HG03457 (cell line): Measurements from ENCODE around the gene UPB1.
"Not testable (repeated sequence)": the region's sequence is repeated elsewhere in the genome, so short reads cannot be mapped to it uniquely, and the experiment has no call there.

ENCODE experiments used
- ATAC-seq: cut with Tn5 transposase; IDR thresholded peaks from one replicate; pipeline ENCODE4 v1.9.1; 2021; ENCODE audit warnings: moderate number of reproducible peaks; ENCODE audit not compliant: unreplicated experiment

UPB1 gene

DNA sequence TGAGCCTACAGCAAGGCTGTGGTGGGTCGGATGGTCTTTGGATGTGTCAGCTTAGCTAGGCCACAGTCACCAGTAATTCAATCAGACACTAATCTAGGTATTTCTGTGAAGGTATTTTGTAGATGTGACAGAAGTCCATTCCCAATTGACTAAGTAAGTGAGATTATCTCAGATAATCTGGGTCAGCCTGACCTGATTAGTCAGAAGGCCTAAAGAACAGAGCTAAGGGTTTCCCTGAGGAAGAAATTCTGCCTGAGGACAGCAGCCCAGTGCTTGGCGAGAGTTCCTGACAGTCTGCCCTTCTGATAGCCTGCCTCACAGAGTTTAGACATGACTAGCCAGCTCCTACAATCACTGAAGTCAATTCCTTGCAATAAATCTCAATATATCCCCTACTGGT lies 31.1 kb downstream of the UPB1 start:
- no peak for ATAC-seq

DNA sequence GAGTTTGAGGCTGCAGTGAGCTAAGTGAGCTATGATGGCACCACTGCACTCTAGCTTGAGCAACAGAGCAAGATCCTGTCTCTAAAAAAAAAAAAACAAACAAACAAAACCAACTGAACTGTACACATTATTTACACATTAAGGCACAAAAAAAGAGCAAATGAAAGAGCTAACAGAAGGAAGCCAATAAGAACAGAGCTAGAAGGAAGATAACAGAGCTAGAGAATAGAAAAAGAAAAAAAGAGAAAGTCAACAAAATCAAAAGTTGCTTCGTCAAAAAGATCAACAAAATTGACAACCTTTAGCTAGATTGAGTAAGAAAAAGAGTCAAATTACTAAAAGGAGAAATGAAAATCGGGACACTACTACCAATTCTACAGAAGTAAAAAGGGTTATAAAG lies 34.8 kb downstream of the UPB1 start:
- ATAC-seq: no peak

DNA sequence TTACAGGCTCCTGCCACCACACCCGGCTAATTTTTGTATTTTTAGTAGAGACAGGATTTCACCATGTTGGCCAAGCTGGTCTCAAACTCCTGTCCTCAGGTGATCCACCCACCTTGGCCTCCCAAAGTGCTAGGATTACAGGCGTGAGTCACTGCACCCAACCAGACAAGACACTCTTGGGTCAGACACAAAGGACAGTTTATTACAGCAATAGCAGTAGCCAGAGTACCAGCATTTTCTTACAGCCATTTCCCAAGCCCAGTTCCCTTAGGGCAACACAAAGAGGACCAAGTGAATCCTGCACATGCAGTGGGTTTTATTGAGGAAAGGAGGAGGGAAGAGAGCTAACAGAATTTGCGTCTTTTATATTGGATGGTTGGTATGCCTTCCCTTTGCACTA lies 35.8 kb downstream of the UPB1 start:
- ATAC-seq: not testable (repeated sequence)

DNA sequence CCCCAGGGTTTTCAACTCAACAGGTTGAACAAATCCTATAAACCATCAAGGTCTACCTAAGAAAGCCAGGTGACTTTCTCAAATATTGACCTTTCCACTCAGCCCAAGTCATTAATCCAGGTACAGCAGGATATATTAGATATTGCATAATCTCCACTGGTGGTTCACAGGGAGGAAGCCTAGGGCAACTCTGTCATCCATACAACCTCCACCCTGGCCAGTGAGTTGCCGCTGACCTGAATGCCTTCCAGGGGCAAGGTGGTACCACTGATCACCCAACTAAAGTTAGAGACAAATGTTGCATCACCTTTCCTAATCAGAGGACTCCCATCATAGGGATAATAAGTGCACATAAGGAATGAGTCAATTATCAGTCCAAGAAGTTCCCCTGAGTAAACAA lies 36.9 kb downstream of the UPB1 start:
- no peak for ATAC-seq

DNA sequence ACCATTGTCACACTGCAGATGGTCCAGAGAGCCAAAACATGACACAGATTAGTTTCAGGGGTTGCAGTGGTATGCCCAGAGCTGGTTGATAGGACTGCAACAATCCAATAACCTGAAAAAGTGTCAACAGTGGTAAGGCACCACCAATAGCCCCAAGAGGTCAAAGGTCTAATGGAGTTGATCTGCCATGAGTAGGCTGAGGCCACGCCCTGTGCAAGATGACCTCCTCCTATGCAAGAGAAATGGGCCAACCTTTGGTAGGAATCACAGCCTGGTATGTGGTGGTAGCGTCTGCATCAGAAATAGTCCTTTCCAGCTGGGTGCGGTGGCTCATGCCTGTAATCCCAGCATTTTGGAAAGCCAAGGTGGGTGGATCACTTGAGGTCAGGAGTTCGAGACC lies 40.2 kb downstream of the UPB1 start:
- no peak for ATAC-seq

DNA sequence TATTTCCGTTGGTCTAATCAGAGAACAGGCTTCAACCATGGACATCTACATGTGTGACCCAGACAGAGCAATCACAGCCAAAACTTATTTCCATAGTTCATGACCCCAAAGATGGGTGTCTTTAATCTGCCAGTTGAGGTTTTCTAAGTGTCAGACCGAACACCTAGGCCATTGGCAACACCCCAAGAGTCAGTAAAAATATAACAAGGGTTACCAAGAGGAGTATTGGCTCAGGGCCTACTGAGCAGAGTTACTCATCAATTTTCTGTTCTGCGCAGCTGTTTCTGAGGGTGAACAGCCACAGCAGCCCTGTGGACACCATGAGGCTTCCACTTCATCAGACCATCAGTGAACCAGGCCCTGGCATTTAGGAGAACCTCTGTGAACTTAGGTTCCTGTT lies 41.0 kb downstream of the UPB1 start:
- no peak for ATAC-seq

DNA sequence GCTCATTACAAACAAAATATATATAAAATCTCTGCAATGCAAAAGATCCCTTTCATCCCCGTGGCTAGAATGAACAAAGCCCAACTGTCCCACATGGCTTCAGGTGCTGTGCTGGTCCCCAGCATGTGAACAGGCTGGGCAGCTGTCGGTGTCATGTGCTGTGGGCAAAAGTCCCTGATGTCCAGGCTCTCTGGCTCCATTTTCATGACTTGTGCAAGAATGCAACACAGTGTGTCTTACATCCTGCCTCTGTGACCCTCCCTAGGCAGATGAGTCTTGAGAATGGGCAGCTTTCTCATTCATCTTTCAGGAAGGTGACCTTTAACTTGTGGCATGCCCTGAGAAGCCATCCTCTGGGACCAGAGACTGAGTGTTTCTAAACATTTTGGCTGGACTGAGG lies 45.3 kb downstream of the UPB1 start:
- ATAC-seq: no peak

DNA sequence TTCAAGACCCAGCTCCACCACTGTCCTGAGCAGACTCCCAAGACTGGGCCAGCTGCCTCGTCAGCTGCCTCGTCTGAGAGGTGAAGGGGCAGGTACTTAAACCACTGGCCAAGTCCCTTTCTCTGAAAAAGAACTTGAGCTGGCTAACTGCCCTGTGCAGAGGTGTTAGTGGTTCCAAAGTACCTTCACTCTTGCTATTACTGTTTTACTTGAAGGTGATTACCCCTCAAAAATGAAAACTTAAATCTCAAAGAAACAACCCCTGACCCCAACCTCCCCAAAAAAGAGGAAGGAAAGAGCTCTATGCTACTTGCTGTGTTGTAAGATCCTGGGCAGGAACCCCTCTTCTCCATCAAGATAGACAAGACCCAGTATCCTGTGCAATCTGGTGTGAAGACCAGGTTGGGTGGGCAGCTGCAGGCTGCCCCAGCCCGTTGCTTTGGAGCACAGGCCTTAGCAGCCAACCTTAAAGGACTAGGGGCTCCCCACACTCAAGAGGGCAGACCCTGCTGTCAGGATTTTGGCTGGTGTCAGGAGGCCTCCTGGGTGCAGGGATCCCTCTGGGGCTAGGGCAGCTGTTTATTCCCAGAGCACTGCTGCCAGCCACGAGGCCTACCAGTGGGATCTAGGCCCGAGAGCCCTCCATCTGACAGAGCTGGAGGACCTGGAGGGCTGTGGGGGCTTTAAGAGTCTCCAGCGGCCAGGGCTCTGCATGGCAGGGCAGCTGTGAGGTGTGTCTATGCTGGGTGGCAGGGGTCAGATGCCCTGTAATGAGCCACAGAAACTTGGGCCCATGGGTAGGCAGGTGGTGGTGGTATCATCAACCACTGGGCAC lies 46.8 kb downstream of the UPB1 start:
- no peak for ATAC-seq

DNA sequence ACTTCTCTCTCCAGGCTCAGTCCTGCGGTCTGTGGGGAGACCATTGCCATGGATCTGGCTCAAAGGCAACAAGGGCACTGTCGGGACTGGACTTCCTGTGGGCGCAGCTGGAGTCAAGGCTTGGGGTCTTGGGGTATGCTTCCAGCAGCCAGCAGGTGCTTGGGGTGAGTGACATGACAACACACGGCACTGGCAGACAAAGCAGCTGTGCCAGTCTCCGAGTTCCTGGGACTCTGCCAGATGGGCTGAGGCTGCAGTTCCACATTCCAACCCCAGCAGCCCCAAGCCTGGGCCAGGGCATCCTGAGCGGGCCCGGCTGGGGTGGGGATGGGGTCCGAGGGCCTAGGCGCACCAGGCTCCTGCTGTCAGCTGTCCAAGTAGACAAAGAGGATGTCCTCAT lies 47.5 kb downstream of the UPB1 start:
- ATAC-seq: no peak

DNA sequence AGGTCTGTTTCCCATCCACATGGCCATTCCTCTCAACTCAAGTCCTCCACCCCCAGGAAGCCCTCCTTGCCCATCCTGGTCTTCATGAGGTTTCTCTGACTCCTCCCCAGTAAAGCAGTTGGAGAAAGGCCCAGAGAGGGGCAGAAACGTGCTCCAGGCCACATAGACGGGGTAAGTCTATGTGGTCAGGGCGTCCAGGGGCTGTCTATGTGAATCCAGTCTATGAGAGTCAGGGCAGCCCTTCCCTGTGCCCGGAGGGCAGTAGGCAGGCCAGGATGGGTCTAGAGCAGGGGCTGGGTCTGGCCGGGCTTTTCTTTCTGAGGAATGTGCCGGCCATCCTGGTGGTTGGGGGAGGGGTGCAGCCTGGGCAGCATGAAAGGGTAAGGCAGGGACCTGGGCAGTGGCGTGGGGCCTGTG lies 48.1 kb downstream of the UPB1 start:
- no peak for ATAC-seq

DNA sequence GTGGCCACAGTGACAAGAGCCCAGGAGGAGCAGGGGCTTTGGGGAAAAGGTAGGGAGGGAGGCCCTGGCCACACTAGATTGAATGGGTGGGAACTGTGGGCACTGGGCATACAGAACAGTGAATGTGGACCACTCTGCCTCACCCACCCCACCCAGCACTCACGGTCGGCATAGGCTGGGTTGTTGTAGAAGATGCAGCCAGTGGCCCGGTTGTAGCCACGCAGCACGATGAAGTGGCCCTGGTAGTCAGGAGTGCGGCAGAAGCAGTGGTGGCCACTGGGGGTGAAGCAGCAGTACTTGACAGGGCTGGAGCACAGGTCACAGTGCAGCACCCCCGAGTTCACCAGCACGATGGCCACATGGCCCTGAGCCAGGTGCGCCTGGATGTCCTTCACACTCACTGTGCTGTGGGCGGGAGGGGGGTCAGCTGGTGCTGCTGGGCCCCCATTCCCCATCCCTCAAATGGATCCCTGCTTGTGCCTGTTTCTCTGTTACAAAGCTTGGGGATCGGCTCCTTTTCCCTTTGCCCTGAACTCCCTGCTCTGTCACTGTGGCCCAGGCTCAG lies 48.6 kb downstream of the UPB1 start:
- no peak for ATAC-seq

DNA sequence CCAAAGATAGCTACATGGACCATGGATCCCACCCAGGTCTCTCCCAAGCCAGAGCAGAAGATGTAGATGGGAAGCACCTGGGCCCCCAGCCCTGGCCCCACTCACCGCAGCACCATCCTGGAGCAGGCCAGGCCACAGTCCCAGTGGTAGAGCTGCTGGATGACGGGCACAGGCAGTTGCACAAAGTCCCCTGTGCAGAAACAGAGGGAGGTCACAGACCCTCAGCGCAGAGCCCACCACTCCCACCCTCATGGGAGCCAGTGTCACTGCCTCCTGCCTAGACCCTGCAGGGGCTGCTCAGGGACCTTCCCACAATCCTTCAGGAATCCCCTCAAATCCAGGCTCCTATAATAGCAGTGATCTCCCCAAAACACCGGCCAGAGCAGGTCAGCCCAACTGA lies 53.7 kb downstream of the UPB1 start:
- no peak for ATAC-seq

DNA sequence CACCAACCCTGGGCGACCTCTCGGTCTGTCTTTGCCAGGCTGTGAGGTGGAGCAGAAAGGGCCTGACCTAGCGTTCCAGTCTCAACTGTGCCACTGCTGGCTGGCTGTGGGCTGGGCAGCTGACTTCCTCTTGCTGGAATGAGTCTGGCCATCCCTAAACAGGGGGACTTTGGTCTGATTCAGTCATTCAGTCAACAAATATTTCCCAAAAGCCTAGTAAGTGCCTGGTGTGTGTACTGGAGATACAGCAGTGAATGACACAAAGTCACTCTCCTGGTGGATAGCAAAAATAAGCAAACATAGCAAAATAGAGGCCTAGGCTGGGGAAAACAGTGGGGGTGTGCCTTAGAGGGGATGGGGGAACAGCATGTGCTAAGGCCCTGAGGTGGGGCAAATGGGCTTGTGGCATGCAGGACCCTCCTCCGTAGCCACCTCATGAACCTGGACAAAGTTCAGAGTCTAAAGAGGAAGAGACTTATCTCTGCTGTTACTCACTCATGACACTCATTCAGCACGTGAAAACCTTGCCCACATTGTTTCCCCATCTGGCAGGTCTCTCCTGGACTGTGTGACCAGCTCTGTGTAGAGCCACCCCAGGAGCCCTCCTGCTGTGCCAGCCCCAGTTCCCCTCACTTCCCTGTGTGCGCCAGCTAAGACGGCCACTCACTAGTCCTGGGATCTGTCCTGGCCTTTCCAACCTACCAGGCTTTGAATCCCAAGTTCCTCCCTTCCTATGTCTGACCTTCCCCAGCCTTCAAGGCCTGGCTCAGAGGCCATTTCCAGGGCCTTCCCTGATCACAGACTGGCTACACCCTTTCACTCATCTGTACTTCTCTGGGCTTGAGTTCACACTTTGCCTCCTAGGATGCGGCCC lies 55.1 kb downstream of the UPB1 start:
- no peak for ATAC-seq

DNA sequence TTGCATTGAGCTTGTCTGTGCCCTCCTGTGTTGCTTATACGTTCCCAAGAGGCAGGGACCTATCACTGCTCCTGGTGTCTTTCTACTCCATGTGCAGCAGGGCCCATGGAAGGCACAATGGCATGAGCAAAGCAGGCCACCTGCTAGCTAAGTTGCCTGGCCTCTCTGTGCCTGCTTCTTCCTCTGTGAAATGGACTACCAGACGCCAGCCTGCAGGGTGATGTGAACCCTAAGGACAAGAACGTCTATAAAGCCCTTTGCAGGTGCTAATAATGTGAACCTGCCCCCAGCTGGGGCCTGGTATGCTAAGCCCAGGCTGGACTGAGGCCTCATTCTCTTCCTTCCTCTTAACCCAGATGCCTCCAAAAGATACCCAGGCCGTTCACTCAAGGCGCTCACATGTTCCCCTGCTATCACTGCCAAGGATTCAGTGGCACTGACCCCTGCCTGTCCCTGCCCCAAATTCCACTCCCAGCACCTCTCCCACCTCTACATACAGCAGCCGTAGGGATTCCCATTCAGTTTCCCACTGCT lies 55.8 kb downstream of the UPB1 start:
- ATAC-seq: no peak

DNA sequence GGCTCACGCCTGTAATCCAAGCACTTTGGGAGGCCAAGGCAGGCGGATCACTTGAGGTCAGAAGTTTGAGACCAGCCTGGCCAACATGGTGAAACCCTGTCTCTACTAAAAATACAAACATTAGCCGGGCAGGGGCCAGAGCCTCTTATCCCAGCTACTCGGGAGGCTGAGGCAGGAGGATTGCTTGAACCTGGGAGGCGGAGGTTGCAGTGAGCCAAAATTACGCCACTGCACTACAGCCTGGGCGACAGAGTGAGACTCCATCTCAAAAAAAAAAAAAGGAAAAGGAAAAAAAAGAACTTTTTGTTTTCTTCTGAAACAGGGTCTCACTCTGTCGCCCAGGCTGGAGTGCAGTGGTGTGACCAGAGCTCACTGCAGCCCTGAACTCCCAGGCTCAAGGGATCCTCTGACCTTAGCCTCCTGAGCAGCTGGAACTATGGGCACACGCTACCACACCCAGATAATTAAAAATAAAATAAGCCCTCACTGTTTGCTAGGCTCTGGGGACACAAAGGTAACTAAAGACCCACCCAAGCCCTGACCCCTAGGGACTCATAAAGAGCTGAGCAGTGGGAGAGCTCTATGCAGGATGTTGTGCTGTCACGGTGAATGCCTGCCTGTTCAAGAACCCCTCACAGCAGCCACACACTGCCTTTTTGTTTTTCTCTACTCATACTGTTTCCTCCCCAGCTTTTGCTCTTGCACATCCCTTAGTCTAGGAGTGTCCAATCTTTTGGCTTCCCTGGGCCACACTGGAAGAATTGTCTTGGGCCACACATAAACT lies 57.6 kb downstream of the UPB1 start:
- ATAC-seq: not testable (repeated sequence)

DNA sequence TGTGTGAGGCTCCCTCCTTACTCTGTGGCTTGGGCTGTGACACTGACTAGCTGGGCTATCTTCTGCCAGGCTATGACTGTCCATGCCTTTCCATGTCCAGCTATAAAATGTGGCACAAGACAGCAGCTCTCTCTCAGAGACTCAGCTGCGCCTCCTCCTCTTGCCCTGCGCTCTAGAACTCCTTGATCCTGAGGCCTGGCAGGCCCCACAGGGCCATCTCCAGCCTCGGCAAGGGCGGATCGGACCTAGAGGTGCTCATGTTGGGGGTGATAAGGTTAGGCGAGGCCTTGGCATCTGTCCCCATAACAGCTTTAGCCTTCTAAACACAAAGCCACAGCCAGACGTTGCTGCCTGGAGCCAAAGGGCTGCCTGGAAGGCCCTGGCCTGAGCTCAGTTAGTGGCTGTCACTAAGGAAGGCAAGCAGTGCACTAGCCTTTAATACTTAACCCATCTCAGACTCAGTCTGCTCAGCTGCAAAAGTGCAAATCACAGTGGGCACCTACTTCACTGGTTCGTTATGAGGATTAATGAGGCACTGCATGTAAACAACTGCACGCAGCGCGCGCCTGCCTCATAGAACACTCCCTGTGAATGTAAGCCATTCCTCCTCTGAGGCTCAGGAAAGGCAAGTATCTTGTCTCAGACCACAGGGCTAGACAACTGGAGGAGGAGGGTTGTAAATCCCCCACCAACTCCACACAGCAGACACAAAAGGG lies 58.6 kb downstream of the UPB1 start:
- ATAC-seq: no peak

DNA sequence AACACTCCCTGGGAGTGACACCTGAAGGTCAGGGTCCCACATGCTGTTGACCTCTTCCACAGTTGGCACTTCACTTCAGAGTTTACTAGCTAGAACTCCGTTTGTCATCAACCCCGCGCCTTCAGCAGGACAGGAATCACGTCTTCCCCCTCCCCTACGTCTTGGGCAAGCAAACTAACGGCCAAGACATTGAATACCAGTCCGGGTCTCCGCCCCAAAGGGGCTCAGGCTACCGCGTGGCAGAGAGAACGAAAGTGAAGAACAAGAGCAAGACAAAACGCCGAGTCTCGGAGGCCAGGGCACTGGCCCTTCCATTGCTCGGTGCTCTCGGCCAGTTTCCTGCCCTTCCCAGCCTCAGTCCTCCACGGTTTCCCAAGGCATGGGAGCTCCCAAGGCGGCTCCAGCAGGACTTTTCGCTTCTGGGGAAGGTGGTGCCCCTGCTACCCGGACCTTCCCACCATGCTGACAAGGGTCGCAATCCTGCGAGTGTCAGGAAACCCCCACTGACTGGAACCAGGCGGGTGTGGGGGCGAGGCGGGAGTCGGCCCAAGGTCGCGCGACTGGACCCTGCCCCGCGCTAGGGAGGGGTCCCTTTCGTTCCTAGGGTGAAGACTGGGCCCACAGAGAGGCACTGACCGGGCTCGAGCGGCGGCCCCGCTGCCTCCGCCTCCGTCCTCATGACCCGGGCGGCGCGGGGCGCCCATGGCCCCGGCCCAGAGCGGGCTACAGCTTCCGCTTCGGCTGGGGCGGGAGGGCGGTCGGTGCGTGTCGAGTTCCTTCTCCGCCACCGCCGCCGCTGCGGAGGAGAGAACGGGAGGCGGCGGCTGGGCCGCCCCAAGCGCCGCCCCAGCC lies 59.4 kb downstream of the UPB1 start, which contains the start of gene GUCD1:
TSS of gene GUCD1 (minus strand) at position 826 of the 852 bp plus-strand sequence. CDS start at position 679, 147 bp downstream.
- no peak for ATAC-seq

DNA sequence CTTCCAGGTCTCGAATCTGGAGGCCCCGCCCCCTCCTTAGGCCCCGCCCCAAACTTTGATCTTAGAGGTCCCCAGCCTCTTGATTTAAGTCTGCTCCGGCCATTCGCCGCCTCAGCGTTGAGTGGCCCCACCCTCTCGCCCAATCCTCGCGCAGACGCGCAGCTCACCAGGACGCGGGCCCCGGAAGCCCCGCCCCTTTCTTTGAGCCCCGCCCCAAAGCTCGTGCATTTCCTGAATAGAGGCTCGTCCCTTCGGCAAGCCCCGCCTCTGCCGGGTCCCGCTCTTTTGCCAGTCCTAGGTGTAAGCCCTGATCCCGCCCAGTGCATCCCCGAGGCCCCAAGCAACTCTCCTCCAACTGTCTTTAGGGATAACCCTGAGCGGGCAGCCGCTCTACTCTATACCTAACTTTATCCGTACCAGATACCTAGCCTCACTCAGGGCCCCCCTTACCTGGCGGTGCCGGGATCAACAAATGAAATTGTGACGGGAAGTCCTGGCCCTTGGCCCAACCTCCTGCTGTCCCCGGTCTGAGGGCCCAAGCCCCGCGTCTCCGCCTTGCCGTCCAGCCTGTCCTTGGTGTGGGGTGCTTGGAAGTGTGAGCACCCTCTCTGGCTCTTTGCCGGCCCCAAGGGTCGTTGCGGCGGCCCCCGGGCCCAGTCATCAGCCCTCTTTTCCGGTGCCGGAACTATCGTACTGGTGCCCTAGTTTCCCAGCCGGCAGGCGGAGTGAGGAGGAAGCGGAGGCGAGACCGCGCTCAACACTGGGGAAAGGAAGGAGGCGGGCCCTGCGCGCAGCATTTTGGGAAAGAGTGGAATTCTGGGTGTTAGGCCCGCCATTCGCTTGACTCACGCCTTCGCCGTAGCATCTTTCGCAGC lies 60.3 kb downstream of the UPB1 start, which contains the start of gene SNRPD3:
TSS of gene SNRPD3 (plus strand) at position 835 of the 875 bp plus-strand sequence. CDS start 1,676 bp downstream, outside the sequence.
- ATAC-seq: peak; percentile 56
